ENCODE data around the gene NDUFA9.

Gene NDUFA9

GRCh38 chr12:4648501-4649357 lies at the start of gene NDUFA9, which contains the start of gene AKAP3:
TSS of gene NDUFA9 (plus strand) at chr12:4649114. CDS start at chr12:4649127, 13 bp downstream.
TSS of gene AKAP3 (minus strand) at chr12:4649051. CDS start at chr12:4638196, 10,855 bp downstream.
- peak; percentile 93 for DNase-seq

GRCh38 chr12:4603421-4603820 lies 45.5 kb upstream of the NDUFA9 start:
- no peak for DNase-seq

- DNase-seq: no peak
These were observed 45.0 kb upstream of the NDUFA9 start for GRCh38 chr12:4603946-4604345.

GRCh38 chr12:4604684-4605193 lies 44.2 kb upstream of the NDUFA9 start:
- DNase-seq: peak; percentile 27

- no peak for DNase-seq
These were observed 41.9 kb upstream of the NDUFA9 start for GRCh38 chr12:4607056-4607455.

- DNase-seq: no peak
These were observed 39.8 kb upstream of the NDUFA9 start for GRCh38 chr12:4609071-4609470.

- no peak for DNase-seq
These were observed 38.4 kb upstream of the NDUFA9 start for GRCh38 chr12:4610481-4610880.

- no peak for DNase-seq
These were observed 33.2 kb upstream of the NDUFA9 start for GRCh38 chr12:4615667-4616066.

GRCh38 chr12:4621511-4621910 lies 27.4 kb upstream of the NDUFA9 start:
- no peak for DNase-seq

GRCh38 chr12:4626543-4626942 lies 22.4 kb upstream of the NDUFA9 start:
- DNase-seq: no peak

GRCh38 chr12:4628406-4628805 lies 20.5 kb upstream of the NDUFA9 start:
- no peak for DNase-seq

GRCh38 chr12:4630262-4630661 lies 18.7 kb upstream of the NDUFA9 start:
- no peak for DNase-seq

- DNase-seq: no peak
These were observed 5.2 kb upstream of the NDUFA9 start for GRCh38 chr12:4643747-4644146.

GRCh38 chr12:4645023-4645422 lies 3.9 kb upstream of the NDUFA9 start:
- no peak for DNase-seq

- peak; percentile 41 for DNase-seq
These were observed 812 bp upstream of the NDUFA9 start for GRCh38 chr12:4648104-4648500.

GRCh38 chr12:4649358-4649661 lies 396 bp downstream of the NDUFA9 start:
- DNase-seq: no peak

- DNase-seq: no peak
These were observed 4.3 kb downstream of the NDUFA9 start for GRCh38 chr12:4653257-4653656.

GRCh38 chr12:4653691-4654090 lies 4.8 kb downstream of the NDUFA9 start:
- DNase-seq: no peak

GRCh38 chr12:4663971-4664505 lies 15.1 kb downstream of the NDUFA9 start:
- no peak for DNase-seq

- DNase-seq: no peak
These were observed 16.3 kb downstream of the NDUFA9 start for GRCh38 chr12:4665236-4665635.

- no peak for DNase-seq
These were observed 30.8 kb downstream of the NDUFA9 start for GRCh38 chr12:4679711-4680110.

GRCh38 chr12:4681732-4682131 lies 32.8 kb downstream of the NDUFA9 start:
- no peak for DNase-seq

- DNase-seq: no peak
These were observed 36.4 kb downstream of the NDUFA9 start for GRCh38 chr12:4685317-4685716.

GRCh38 chr12:4690760-4691159 lies 41.8 kb downstream of the NDUFA9 start:
- no peak for DNase-seq

Measured in NCI-H2171 treated with DMSO at 0.1 percent for 48 hours (cell line).